Thymus (tissue), 11 donors: ENCODE results near the gene SORBS2. TPM values are rescaled to one million over a fixed set of nuclear protein-coding genes. Genes with fewer than 3 reads are reported as not detected.

ENCODE experiments used
- DNase-seq, 9 donors: peaks; one replicate each; pipeline ENCODE4 v3.0.0-alpha.2; 2013; ENCODE audit warnings: low spot score in 9 of 9, low read depth in 6 of 9, missing footprints in 1 of 9
- H3K27ac ChIP-seq, 2 donors: one replicate each; pipeline ENCODE4 v1.5.1; 2013; ENCODE audit warnings: control low read depth in 1 of 2, low read depth in 1 of 2, low read length in 1 of 2, mild to moderate bottlenecking in 1 of 2, moderate library complexity in 1 of 2
- H3K27me3 ChIP-seq, 2 donors: one replicate each; pipeline ENCODE4 v1.5.1; 2013; ENCODE audit warnings: low read length in 1 of 2; ENCODE audit not compliant: control insufficient read depth in 2 of 2, insufficient read depth in 1 of 2
- H3K36me3 ChIP-seq, 2 donors: one replicate each; pipeline ENCODE4 v1.5.1; 2013; ENCODE audit warnings: low read length in 1 of 2, mild to moderate bottlenecking in 1 of 2, moderate library complexity in 1 of 2; ENCODE audit not compliant: control insufficient read depth in 2 of 2, insufficient read depth in 2 of 2
- H3K4me1 ChIP-seq, 2 donors: one replicate each; pipeline ENCODE4 v1.5.1; 2013; ENCODE audit warnings: low read length in 2 of 2; ENCODE audit not compliant: control insufficient read depth in 2 of 2, insufficient read depth in 2 of 2
- H3K4me3 ChIP-seq, 2 donors: one replicate each; pipeline ENCODE4 v1.5.1; 2013; ENCODE audit warnings: low read length in 2 of 2, control low read depth in 1 of 2, mild to moderate bottlenecking in 1 of 2
- H3K9me3 ChIP-seq, 2 donors: one replicate each; pipeline ENCODE4 v1.5.1; 2013; ENCODE audit warnings: low read length in 1 of 2, mild to moderate bottlenecking in 1 of 2; ENCODE audit not compliant: control insufficient read depth in 2 of 2, insufficient read depth in 1 of 2
- WGBS: extraction: QIAGEN DNeasy Blood & Tissue Kit; methylation state at CpG from one replicate; pipeline ENCODE4 v1.1.7; 2013; 5-methylcytosine and 5-hydroxymethylcytosine counted together
- polyA plus RNA-seq: library from polyadenylated mRNA; stranded (reverse); fragments of 200-250 nt; gene quantifications from one replicate; pipeline ENCODE4 v1.2.3, GENCODE V29; 2013
- total RNA-seq: library from RNA; stranded (reverse); fragments of 120-200 nt; gene quantifications from one replicate; pipeline ENCODE4 v1.2.4, GENCODE V29; 2013
- donor health status: healthy.

The SORBS2 gene
- total and polyA plus RNA-seq, 2 donors = 13.8 to 78.6 TPM

GRCh38 chr4:185783574-185783973, 28.4 kb downstream of the SORBS2 start:
- H3K4me3 ChIP-seq = no peak overlapping the region
- no peaks in the 10 kb centered on the region for H3K27me3 ChIP-seq
- no peaks in the 10 kb centered on the region for H3K4me1 ChIP-seq
- H3K9me3 ChIP-seq = no peaks in the 10 kb centered on the region
- DNase-seq = no peak
- H3K27ac ChIP-seq = no peak overlapping the region
- no peaks in the 10 kb centered on the region for H3K36me3 ChIP-seq
- 61% methylated on average over 5 of the region's 5 CpGs for WGBS

DNA sequence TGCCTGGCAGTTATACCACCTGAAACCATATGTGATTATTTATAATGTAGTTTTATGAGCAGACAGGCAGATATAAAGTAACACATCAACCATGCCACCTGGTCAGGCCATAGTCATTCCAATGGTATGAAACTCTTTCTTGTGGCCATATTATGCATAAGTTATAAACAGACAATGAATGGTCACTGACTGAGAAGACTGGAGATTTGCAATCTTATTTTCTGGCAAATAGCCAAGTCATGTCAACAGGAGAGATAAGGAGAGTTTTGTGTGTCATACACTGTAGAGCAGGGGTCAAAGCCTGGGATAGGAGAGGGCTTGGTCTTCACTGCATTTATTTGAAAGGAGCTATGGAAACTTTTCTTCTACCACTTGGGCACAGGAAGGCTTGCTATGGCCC, 29.5 kb downstream of the SORBS2 start:
- Histone ChIP-seq H3K36me3 (no peaks in the 10 kb centered on the region), H3K27ac (no peak overlapping the region), H3K9me3 (no peaks in the 10 kb centered on the region), H3K4me1 (no peaks in the 10 kb centered on the region), H3K27me3 (no peaks in the 10 kb centered on the region), H3K4me3 (no peak overlapping the region)
- no peak for DNase-seq

GRCh38 chr4:185781555-185782215, 30.3 kb downstream of the SORBS2 start:
- 87% methylated on average over 15 of the region's 15 CpGs for WGBS

DNA sequence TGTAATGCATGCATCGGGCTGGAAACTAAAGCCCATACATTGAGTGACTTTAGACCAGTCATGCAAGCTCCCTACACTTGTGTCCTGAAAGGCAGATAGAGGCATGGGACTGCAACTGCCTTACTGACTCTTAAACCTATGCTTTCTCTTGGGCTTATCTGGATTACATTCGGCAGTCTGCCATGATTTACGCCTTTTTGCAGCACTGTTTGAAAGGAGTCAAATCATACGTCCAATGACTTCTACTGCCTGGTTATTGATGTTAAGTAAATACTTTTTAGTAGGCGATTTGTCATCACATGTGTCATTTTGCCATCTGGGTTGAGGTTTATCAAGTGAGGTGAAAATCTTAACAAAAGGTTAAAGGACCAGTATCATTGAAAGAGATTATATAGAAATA, 31.5 kb downstream of the SORBS2 start:
- no peak overlapping the region for H3K27ac ChIP-seq
- H3K9me3 ChIP-seq = no peaks in the 10 kb centered on the region
- no peaks in the 10 kb centered on the region for H3K36me3 ChIP-seq
- no peak overlapping the region for H3K4me3 ChIP-seq
- DNase-seq = no peak
- H3K4me1 ChIP-seq = no peaks in the 10 kb centered on the region
- 96% methylated on average over 5 of the region's 5 CpGs for WGBS
- no peaks in the 10 kb centered on the region for H3K27me3 ChIP-seq

More at GRCh38 chr4:185781555-185782215, 30.3 kb downstream of the SORBS2 start:
- H3K4me1 ChIP-seq = no peaks in the 10 kb centered on the region
- H3K27ac ChIP-seq = no peak overlapping the region
- DNase-seq = no peak
- H3K9me3 ChIP-seq = no peaks in the 10 kb centered on the region
- no peak overlapping the region for H3K4me3 ChIP-seq
- H3K36me3 ChIP-seq = no peaks in the 10 kb centered on the region
- H3K27me3 ChIP-seq = no peaks in the 10 kb centered on the region

GRCh38 chr4:185779517-185779916, 32.5 kb downstream of the SORBS2 start:
- no peak for DNase-seq
- H3K9me3 ChIP-seq = no peaks in the 10 kb centered on the region
- no peaks in the 10 kb centered on the region for H3K36me3 ChIP-seq
- no peak overlapping the region for H3K4me3 ChIP-seq
- H3K27me3 ChIP-seq = no peaks in the 10 kb centered on the region
- 95% methylated on average over 3 of the region's 3 CpGs for WGBS
- H3K27ac ChIP-seq = no peak overlapping the region
- H3K4me1 ChIP-seq = no peaks in the 10 kb centered on the region

GRCh38 chr4:185778307-185778706, 33.7 kb downstream of the SORBS2 start:
- no peaks in the 10 kb centered on the region for H3K4me1 ChIP-seq
- no peak for DNase-seq
- no peaks in the 10 kb centered on the region for H3K27me3 ChIP-seq
- 94% methylated on average over 11 of the region's 11 CpGs for WGBS
- no peaks in the 10 kb centered on the region for H3K36me3 ChIP-seq
- no peaks in the 10 kb centered on the region for H3K9me3 ChIP-seq
- no peak overlapping the region for H3K27ac ChIP-seq
- H3K4me3 ChIP-seq = no peak overlapping the region

- H3K4me1 ChIP-seq = no peaks in the 10 kb centered on the region
- WGBS = 93% methylated on average over 4 of the region's 4 CpGs
- H3K27me3 ChIP-seq = no peaks in the 10 kb centered on the region
- no peak overlapping the region for H3K4me3 ChIP-seq
- H3K9me3 ChIP-seq = no peaks in the 10 kb centered on the region
- no peaks in the 10 kb centered on the region for H3K36me3 ChIP-seq
- H3K27ac ChIP-seq = no peak overlapping the region
- DNase-seq = no peak
Measured at GRCh38 chr4:185775792-185776555, 36.0 kb downstream of the SORBS2 start.

GRCh38 chr4:185774845-185775680, 36.9 kb downstream of the SORBS2 start:
- WGBS = 27% methylated on average over 5 of the region's 5 CpGs
- no peak for DNase-seq
- no peak overlapping the region for H3K4me3 ChIP-seq
- H3K9me3 ChIP-seq = no peaks in the 10 kb centered on the region
- no peaks in the 10 kb centered on the region for H3K4me1 ChIP-seq
- no peak overlapping the region for H3K27ac ChIP-seq
- no peaks in the 10 kb centered on the region for H3K36me3 ChIP-seq
- no peaks in the 10 kb centered on the region for H3K27me3 ChIP-seq

GRCh38 chr4:185774131-185774653, 37.8 kb downstream of the SORBS2 start:
- no peak for DNase-seq
- Histone ChIP-seq H3K4me1 (no peaks in the 10 kb centered on the region), H3K9me3 (no peaks in the 10 kb centered on the region), H3K36me3 (no peaks in the 10 kb centered on the region), H3K4me3 (no peak overlapping the region), H3K27me3 (no peaks in the 10 kb centered on the region), H3K27ac (no peak overlapping the region)
- 92% methylated on average over 8 of the region's 8 CpGs for WGBS
